ENCODE data around the gene USP6NL.
A peak's percentile ranks its signal among the peaks of the same experiment; 100 is the strongest.
"Not testable (repeated sequence)": the region's sequence is repeated elsewhere in the genome, so short reads cannot be mapped to it uniquely, and the experiment has no call there.

Gene USP6NL

GRCh38 chr10:11611248-11612020 is at the start of gene USP6NL:
TSS of gene USP6NL (minus strand) at chr10:11611650. CDS start at chr10:11597634, 14,016 bp downstream.
- peak; percentile 73 for DNase-seq

GRCh38 chr10:11658801-11659368 is 47.4 kb upstream of the USP6NL start:
- DNase-seq = no peak

- no peak for DNase-seq
Observed at GRCh38 chr10:11655836-11656235, 44.4 kb upstream of the USP6NL start.

- DNase-seq = no peak
Observed at GRCh38 chr10:11654659-11655058, 43.2 kb upstream of the USP6NL start.

- no peak for DNase-seq
Observed at GRCh38 chr10:11653758-11654471, 42.5 kb upstream of the USP6NL start.

- DNase-seq = no peak
Observed at GRCh38 chr10:11647676-11648075, 36.2 kb upstream of the USP6NL start.

GRCh38 chr10:11646450-11646849 is 35.0 kb upstream of the USP6NL start:
- DNase-seq = no peak

- no peak for DNase-seq
Observed at GRCh38 chr10:11643039-11643438, 31.6 kb upstream of the USP6NL start.

- DNase-seq = no peak
Observed at GRCh38 chr10:11642566-11642965, 31.1 kb upstream of the USP6NL start.

- DNase-seq = no peak
Observed at GRCh38 chr10:11639849-11640764, 28.7 kb upstream of the USP6NL start.

- DNase-seq = no peak
Observed at GRCh38 chr10:11639362-11639761, 27.9 kb upstream of the USP6NL start.

GRCh38 chr10:11638055-11638698 is 26.7 kb upstream of the USP6NL start:
- DNase-seq = no peak

- no peak for DNase-seq
Observed at GRCh38 chr10:11636697-11637303, 25.4 kb upstream of the USP6NL start.

- DNase-seq = no peak
Observed at GRCh38 chr10:11631890-11632587, 20.6 kb upstream of the USP6NL start.

- DNase-seq = no peak
Observed at GRCh38 chr10:11631291-11631690, 19.8 kb upstream of the USP6NL start.

GRCh38 chr10:11629731-11630130 is 18.3 kb upstream of the USP6NL start:
- DNase-seq = no peak

- DNase-seq = not testable (repeated sequence)
Observed at GRCh38 chr10:11627941-11628340, 16.5 kb upstream of the USP6NL start.

- no peak for DNase-seq
Observed at GRCh38 chr10:11626071-11626470, 14.6 kb upstream of the USP6NL start.

- no peak for DNase-seq
Observed at GRCh38 chr10:11625019-11625735, 13.7 kb upstream of the USP6NL start.

- no peak for DNase-seq
Observed at GRCh38 chr10:11617233-11617632, 5.8 kb upstream of the USP6NL start.

- no peak for DNase-seq
Observed at GRCh38 chr10:11616021-11616420, 4.6 kb upstream of the USP6NL start.
